ENCODE results near the gene CFAP100. TPM values are rescaled to one million over a fixed set of nuclear protein-coding genes. Genes with fewer than 3 reads are reported as not detected.
A peak's percentile ranks its signal among the peaks of the same experiment; 100 is the strongest.

Gene CFAP100
- total RNA-seq, 1 experiment from 2014 or later, result not detected

DNA sequence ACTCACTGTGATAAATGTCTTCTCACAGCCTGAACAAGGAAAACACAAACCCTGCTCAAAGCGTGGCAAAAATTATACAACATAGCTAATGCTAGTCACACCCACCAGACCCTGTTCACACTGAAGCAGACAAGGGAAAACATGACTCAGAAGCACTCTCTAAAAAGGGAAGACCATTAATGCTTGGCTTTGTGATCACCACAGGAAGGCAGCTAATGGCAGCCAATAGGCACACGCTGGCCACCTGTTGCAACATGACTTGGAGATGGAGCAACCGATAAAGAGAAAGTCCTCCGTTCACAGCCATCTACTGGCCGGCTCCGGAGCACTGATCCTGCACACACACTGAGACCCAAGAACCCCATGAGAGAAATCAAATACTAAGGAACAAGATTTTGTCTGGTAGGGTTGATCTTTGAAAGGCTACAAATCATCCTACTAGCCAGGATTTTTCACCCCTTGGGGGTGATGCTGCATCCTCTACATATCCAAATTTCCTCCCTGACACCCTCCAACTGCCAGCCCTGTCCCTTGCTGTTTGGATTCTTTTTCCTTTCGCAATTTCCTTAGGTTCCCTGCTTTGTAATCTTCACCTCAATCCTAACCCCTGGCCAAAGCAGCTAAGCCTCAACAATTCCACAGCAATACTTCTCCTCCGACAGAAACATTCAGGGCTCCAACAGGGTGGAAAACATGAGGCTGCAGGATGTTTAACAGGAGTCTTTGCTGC, 77.7 kb downstream of the CFAP100 start:
- H3K27ac ChIP-seq (ENCODE audit: low read length), result no peak overlapping the region
- H3K9me2 ChIP-seq (replicated peaks; ENCODE audit: low read length), result no peaks in the 10 kb centered on the region
- DNase-seq (peak; percentile 39), ATAC-seq (no peak)
- intact Hi-C loops (cut with micrococcal nuclease), result no loop called here
- H3K9ac ChIP-seq (ENCODE audit: low read length), result no peak overlapping the region
- no peaks in the 10 kb centered on the region for H3K27me3 ChIP-seq (ENCODE audit: low read length)
- peaks cover 23% of the 10 kb centered on the region for H4K20me1 ChIP-seq (ENCODE audit: low read length)
- CTCF ChIA-PET, result interaction anchor here (0.6 to 0.7 kb wide), 2 partner anchors 20 to 226 kb away, joined by 4 to 8 read pairs; no protein-coding TSS in a partner anchor
- no peak for TF ChIP-seq EZH2 (IDR thresholded peaks at IDR 0.05; ENCODE audit: low read length, unreplicated experiment)
- peak overlapping the region; percentile 86 for H3K4me2 ChIP-seq (ENCODE audit: low read length)
- no TSS peak for BruUV-seq (replicated peaks)
- peaks cover 66% of the 10 kb centered on the region for H3K79me2 ChIP-seq (ENCODE audit: low read length)
- POLR2A ChIA-PET (ENCODE audit: unreplicated experiment), result no interaction called here
- peaks cover 20% of the 10 kb centered on the region for H3K4me1 ChIP-seq (ENCODE audit: insufficient read depth, low read length)
- no peaks in the 10 kb centered on the region for H3K9me3 ChIP-seq (ENCODE audit: low read length)
- H3F3A ChIP-seq (ENCODE audit: low read length, unreplicated experiment), result no peaks in the 10 kb centered on the region
- no peak overlapping the region for H2AFZ ChIP-seq (ENCODE audit: low read length)
- peaks cover 14% of the 10 kb centered on the region; the same call in 1 of the 2 replicates for H3K36me3 ChIP-seq (ENCODE audit: low read depth, low read length)
- H3K4me3 ChIP-seq (ENCODE audit: low read length), result peak overlapping the region; percentile 77

GRCh38 chr3:126473292-126474168, 78.8 kb downstream of the CFAP100 start:
- ChIA-PET CTCF (no interaction called here), POLR2A (ENCODE audit: unreplicated experiment) (no interaction called here)
- H3K4me3 ChIP-seq (ENCODE audit: low read length), result peak overlapping the region; percentile 77
- H3K4me2 ChIP-seq (ENCODE audit: low read length), result peak overlapping the region; percentile 86
- H4K20me1 ChIP-seq (ENCODE audit: low read length), result peaks cover 23% of the 10 kb centered on the region
- no peaks in the 10 kb centered on the region for H3K27me3 ChIP-seq (ENCODE audit: low read length)
- no peak overlapping the region for H3K27ac ChIP-seq (ENCODE audit: low read length)
- ATAC-seq (no peak), DNase-seq (peak; percentile 22)
- H3F3A ChIP-seq (ENCODE audit: low read length, unreplicated experiment), result no peaks in the 10 kb centered on the region
- no TSS peak for BruUV-seq (replicated peaks)
- TF ChIP-seq EZH2 (IDR thresholded peaks at IDR 0.05; ENCODE audit: low read length, unreplicated experiment), result no peak
- TF ChIP-seq CTCF (conservative IDR thresholded peaks at IDR 0.05; ENCODE audit: low read depth, low read length), result no peak
- no peak for TF ChIP-seq EZH2phosphoT487 (IDR thresholded peaks at IDR 0.05; ENCODE audit: borderline replicate concordance, low read length)
- H3K9me2 ChIP-seq (replicated peaks; ENCODE audit: low read length), result no peaks in the 10 kb centered on the region
- H3K9me3 ChIP-seq (ENCODE audit: low read length), result no peaks in the 10 kb centered on the region
- H3K79me2 ChIP-seq (ENCODE audit: low read length), result peaks cover 60% of the 10 kb centered on the region
- H3K36me3 ChIP-seq (ENCODE audit: low read depth, low read length), result peaks cover 14% of the 10 kb centered on the region; the same call in 1 of the 2 replicates
- peak overlapping the region; percentile 57; the same call in 1 of the 2 replicates for H3K9ac ChIP-seq (ENCODE audit: low read length)
- no peak overlapping the region for H2AFZ ChIP-seq (ENCODE audit: low read length)
- H3K4me1 ChIP-seq (ENCODE audit: insufficient read depth, low read length), result peaks cover 20% of the 10 kb centered on the region
- intact Hi-C loops (cut with micrococcal nuclease), result no loop called here

DNA sequence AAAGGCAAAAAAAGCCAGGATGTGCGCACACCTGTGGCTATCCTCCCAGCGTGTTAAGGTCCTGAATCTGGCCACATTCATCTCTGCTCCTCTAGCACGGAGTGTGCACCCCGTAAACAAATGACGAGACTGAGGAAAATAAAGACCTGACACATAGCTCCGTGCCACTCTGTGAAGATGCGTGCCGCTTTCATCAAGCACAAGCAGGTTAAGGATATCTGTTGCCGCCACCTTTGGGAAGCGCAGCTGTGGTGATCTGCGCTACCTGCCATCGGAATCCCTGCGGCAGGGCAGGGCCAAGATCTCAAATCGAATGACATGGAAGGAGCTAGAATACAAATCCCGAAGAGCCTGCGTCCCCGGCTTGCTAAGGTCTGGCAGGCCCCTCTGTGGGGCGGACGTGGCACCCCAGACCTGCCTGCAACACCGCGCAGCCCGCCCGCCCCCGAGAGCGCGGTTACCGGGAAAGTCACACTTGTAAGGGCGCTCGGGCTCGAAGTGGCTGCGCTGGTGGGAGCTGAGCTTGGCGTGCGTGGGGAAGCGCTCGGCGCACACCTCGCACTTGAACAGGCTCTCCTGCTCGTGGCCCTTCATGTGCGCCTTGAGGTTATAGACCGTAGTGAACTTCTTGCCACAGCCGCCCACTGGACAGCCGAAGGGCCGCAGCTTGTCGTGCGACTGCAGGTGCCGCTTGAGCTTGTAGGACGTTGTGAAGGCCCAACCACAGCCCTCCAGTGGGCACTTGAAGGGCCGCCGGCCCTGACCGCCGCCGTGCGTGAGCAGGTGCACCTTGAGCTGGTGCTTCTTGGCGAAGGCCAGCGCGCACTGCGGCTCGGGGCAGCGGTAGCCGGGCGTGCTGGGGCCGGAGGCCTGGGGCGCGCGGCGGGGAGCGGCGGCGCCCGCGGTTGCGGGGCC, 80.0 kb downstream of the CFAP100 start:
- Histone ChIP-seq H3K9me3 (ENCODE audit: low read length) (no peaks in the 10 kb centered on the region), H3K79me2 (ENCODE audit: low read length) (peaks cover 49% of the 10 kb centered on the region), H3K9ac (ENCODE audit: low read length) (peak overlapping the region; percentile 57), H2AFZ (ENCODE audit: low read length) (no peak overlapping the region), H3F3A (ENCODE audit: low read length, unreplicated experiment) (no peaks in the 10 kb centered on the region), H3K36me3 (ENCODE audit: low read depth, low read length) (peaks cover 10% of the 10 kb centered on the region; the same call in 1 of the 2 replicates), H3K4me3 (ENCODE audit: low read length) (peak overlapping the region; percentile 77), H3K27ac (ENCODE audit: low read length) (no peak overlapping the region), H4K20me1 (ENCODE audit: low read length) (peaks cover 23% of the 10 kb centered on the region), H3K4me1 (ENCODE audit: insufficient read depth, low read length) (peaks cover 20% of the 10 kb centered on the region), H3K9me2 (replicated peaks; ENCODE audit: low read length) (no peaks in the 10 kb centered on the region), H3K4me2 (ENCODE audit: low read length) (peak overlapping the region; percentile 86), H3K27me3 (ENCODE audit: low read length) (no peaks in the 10 kb centered on the region)
- intact Hi-C loops (cut with micrococcal nuclease), result loop anchor here (5.0 kb wide), 1 partner anchor 557 kb away; no protein-coding TSS in a partner anchor
- TSS peak; percentile 45 for BruUV-seq (replicated peaks)
- DNase-seq, result peak; percentile 7
- TF ChIP-seq CTCF (conservative IDR thresholded peaks at IDR 0.05; ENCODE audit: low read depth, low read length), result no peak
- no peak for TF ChIP-seq EZH2 (IDR thresholded peaks at IDR 0.05; ENCODE audit: low read length, unreplicated experiment)
- TF ChIP-seq EZH2phosphoT487 (IDR thresholded peaks at IDR 0.05; ENCODE audit: borderline replicate concordance, low read length), result no peak
- POLR2A ChIA-PET (ENCODE audit: unreplicated experiment), result no interaction called here
- peak; percentile 16 for ATAC-seq
- CTCF ChIA-PET, result no interaction called here

Data from PC-3 (cell line).